ENCODE data around the gene ZNF584.

- TF ChIP-seq CTCF (IDR thresholded peaks at IDR 0.05; ENCODE audit: low read depth, low read length), result no peak
- TF ChIP-seq POLR2A (IDR thresholded peaks at IDR 0.05; ENCODE audit: extremely low read depth, insufficient read length), result peak; percentile 72
- peak; percentile 66; the same call in 1 of the 2 replicates for TF ChIP-seq MAX (IDR thresholded peaks at IDR 0.05; ENCODE audit: low read depth, low read length)
Measured at GRCh38 chr19:58362272-58362994, 46.0 kb upstream of the ZNF584 start, which contains the start of gene ZNF497.

All from NB4 (cell line).